Colonic mucosa (tissue), 4 donors: Measurements from ENCODE around the gene PKN2. TPM values are rescaled to one million over a fixed set of nuclear protein-coding genes. Genes with fewer than 3 reads are reported as not detected.

Source experiments
- DNase-seq: peaks from one replicate; pipeline ENCODE4 v3.0.0-alpha.2; 2020
- H3K27ac ChIP-seq: fragments of 200-600 bp; one replicate; pipeline ENCODE4 v1.8.0; 2021
- H3K27me3 ChIP-seq: fragments of 200-600 bp; one replicate; pipeline ENCODE4 v1.8.0; 2021
- H3K36me3 ChIP-seq: fragments of 200-600 bp; one replicate; pipeline ENCODE4 v1.8.0; 2021
- H3K4me1 ChIP-seq: fragments of 200-600 bp; one replicate; pipeline ENCODE4 v1.8.0; 2021; ENCODE audit warnings: mild to moderate bottlenecking
- H3K4me3 ChIP-seq: fragments of 200-600 bp; one replicate; pipeline ENCODE4 v1.8.0; 2021
- H3K9ac ChIP-seq, 2 donors: one replicate each; pipeline ENCODE4 v1.7.0; 2013; ENCODE audit warnings: control low read depth in 2 of 2, low read depth in 2 of 2, low read length in 2 of 2
- H3K9me3 ChIP-seq: fragments of 200-600 bp; one replicate; pipeline ENCODE4 v1.8.0; 2021
- intact Hi-C: fragments of 100-400 bp; cut with DNase I; formaldehyde crosslinking; loops from one replicate; pipeline ENCODE4 v1.14.1; 2022
- total RNA-seq, 2 donors: library from RNA; stranded (reverse); fragmentation: NEBNext Ultra II Directional in 1 of 2; extraction: Animal tissue kit (Norgen Biotek cat#: 25700) in 1 of 2; gene quantifications; one replicate each; pipeline ENCODE4 v1.2.1, GENCODE V29; 2021
- TF ChIP-seq, protein P1 (sequence below): fragments of 200-600 bp; IDR thresholded peaks from one replicate; pipeline ENCODE4 v1.8.0; 2022; ENCODE audit warnings: antibody characterized with exemption, mild to moderate bottlenecking
- donor health status: healthy.
- donor health status: DM: no; HTN: no; CAD: no.
- donor health status: DM: no; HTN: no; CAD: no.

The PKN2 gene
- total RNA-seq, 2 donors from 2014 or later, result 41.1 to 60.5 TPM

DNA sequence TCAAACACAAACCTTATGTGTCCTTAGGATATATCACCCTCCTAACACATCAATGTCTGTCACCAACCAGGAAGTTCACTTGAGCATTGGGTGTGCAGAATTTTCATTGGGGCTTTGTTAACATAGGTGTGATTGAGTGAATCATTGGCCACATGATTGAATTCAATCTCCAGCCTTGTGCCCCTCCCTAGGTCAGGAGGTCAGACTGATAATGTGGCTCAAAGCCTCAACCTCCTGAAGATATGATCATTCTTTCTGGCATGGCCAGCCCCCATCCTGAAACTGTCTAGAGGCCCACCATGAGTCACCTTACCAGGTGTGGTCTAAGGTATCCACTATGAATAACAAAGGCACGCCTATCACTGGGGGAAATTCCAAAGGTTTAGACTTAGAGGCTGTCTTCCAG is 90.1 kb downstream of the PKN2 start:
- H3K4me3 ChIP-seq, result no peak overlapping the region
- H3K4me1 ChIP-seq, result no peaks in the 10 kb centered on the region
- peak overlapping the region; percentile 70 for H3K27ac ChIP-seq
- no peaks in the 10 kb centered on the region for H3K9me3 ChIP-seq
- peak overlapping the region in 1 of 2 donors; percentile 48 for H3K9ac ChIP-seq
- H3K27me3 ChIP-seq, result no peaks in the 10 kb centered on the region
- TF ChIP-seq, protein P1, sequence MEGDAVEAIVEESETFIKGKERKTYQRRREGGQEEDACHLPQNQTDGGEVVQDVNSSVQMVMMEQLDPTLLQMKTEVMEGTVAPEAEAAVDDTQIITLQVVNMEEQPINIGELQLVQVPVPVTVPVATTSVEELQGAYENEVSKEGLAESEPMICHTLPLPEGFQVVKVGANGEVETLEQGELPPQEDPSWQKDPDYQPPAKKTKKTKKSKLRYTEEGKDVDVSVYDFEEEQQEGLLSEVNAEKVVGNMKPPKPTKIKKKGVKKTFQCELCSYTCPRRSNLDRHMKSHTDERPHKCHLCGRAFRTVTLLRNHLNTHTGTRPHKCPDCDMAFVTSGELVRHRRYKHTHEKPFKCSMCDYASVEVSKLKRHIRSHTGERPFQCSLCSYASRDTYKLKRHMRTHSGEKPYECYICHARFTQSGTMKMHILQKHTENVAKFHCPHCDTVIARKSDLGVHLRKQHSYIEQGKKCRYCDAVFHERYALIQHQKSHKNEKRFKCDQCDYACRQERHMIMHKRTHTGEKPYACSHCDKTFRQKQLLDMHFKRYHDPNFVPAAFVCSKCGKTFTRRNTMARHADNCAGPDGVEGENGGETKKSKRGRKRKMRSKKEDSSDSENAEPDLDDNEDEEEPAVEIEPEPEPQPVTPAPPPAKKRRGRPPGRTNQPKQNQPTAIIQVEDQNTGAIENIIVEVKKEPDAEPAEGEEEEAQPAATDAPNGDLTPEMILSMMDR, result no peak
- DNase-seq, result peak; percentile 86
- intact Hi-C loops, result no loop called here
- H3K36me3 ChIP-seq, result no peaks in the 10 kb centered on the region

DNA sequence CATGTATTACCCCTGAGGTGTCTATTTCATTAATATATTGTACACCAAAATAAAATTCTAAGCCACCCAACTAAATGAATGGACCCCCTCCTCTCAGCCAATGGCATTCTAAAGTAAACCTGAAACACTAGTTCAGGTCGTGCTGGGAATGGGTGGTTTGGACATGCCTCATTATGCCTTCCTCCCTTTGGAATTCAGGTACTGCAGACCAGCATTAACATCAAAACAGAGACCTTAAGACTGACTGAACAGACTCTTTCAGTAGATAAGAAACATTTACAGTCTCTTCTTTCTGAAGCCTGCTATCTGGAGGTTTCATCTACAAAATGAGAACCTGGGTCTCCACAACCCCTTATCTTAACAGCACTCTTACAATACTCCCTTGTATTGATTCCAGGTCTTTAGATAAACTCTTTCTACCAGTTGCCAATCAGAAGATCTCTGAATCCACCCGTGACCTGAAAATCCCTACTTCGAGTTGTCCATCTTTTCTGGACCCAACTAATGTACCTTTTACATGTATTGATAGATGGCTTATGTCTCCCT is 93.6 kb downstream of the PKN2 start:
- intact Hi-C loops, result no loop called here
- no peak for DNase-seq
- H3K36me3 ChIP-seq, result no peaks in the 10 kb centered on the region

DNA sequence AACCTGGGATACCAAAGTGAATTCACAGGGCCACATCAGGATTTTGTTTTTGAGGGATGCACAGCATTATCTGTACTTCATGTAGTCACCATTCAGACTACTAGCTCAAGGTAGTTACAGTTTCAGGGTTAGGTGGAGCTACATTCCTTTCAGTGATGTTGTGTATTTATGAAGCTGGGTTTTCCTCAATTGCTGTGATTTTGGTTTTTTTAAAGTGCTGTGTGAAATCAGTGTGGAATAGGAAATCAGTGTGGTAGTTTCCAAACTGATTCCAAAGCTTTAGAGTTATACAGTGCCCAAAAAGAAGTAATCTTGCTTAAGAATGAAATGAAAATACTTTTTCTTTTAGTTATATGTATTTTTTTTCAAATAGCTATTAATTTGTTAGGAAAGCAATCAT is 95.8 kb downstream of the PKN2 start:
- Histone ChIP-seq H3K9ac (no peak overlapping the region), H3K4me3 (no peak overlapping the region), H3K36me3 (no peaks in the 10 kb centered on the region), H3K27me3 (no peaks in the 10 kb centered on the region), H3K4me1 (no peaks in the 10 kb centered on the region), H3K9me3 (no peaks in the 10 kb centered on the region), H3K27ac (no peak overlapping the region)
- DNase-seq, result no peak
- TF ChIP-seq, protein P1, result no peak
- intact Hi-C loops, result no loop called here

More for the DNA sequence above, 93.6 kb downstream of the PKN2 start:
- Histone ChIP-seq H3K4me1 (no peaks in the 10 kb centered on the region), H3K4me3 (no peak overlapping the region), H3K9ac (no peak overlapping the region), H3K27me3 (no peaks in the 10 kb centered on the region), H3K9me3 (no peaks in the 10 kb centered on the region), H3K27ac (no peak overlapping the region)
- TF ChIP-seq, protein P1, result no peak

DNA sequence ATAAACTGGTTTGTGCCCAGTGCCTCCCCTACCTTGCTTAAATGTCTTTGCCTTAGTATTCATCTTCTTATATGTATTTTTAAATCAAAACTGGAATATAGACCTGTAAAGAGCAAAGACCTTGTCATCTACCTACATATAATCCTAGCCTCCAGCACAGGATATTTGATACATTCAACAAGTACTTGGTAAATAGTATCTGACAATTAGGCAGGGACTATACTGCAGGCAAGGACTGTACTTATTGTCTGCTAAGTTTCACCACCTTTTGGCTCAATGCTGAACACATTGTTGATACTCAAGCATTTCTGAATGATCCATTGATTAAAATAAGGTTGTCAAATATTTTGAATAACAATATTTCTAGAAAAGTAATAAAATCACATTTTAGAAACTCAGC is 96.4 kb downstream of the PKN2 start:
- Histone ChIP-seq H3K27me3 (no peaks in the 10 kb centered on the region), H3K4me1 (no peaks in the 10 kb centered on the region), H3K27ac (no peak overlapping the region), H3K9ac (no peak overlapping the region), H3K36me3 (no peaks in the 10 kb centered on the region), H3K4me3 (no peak overlapping the region), H3K9me3 (no peaks in the 10 kb centered on the region)
- no peak for DNase-seq
- TF ChIP-seq, protein P1, result no peak
- intact Hi-C loops, result no loop called here

DNA sequence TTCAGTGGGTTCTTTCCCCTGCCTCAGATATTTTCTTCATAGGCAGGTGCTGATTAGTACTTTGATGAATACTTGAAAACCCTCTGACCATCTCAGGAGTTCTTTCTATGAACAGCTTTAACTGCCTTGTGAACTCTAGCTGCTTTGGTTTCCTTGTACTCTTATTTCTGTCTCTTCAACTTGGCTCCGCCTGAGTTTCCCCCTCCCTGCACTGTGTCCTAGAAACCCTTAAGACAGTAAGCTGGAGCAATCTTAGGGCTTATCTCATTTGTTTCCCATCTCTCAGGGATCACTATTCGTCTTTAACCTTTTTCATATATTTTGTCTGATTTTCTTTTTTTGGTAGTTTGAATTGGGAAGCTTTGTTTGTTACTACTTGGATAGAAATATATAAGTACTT is 99.1 kb downstream of the PKN2 start:
- Histone ChIP-seq H3K9ac (no peak overlapping the region), H3K27me3 (no peaks in the 10 kb centered on the region), H3K27ac (no peak overlapping the region), H3K9me3 (no peaks in the 10 kb centered on the region), H3K4me1 (no peaks in the 10 kb centered on the region), H3K4me3 (no peak overlapping the region), H3K36me3 (peaks cover under 1% of the 10 kb centered on the region)
- TF ChIP-seq, protein P1, result no peak
- intact Hi-C loops, result no loop called here
- no peak for DNase-seq
